Transverse colon (tissue), 4 donors: ENCODE results near the gene RBM38. TPM values are rescaled to one million over a fixed set of nuclear protein-coding genes. Genes with fewer than 3 reads are reported as not detected.

Experiments used
- DNase-seq: peaks from one replicate; pipeline ENCODE4 v3.0.0-alpha.2; 2019
- H3K27ac ChIP-seq, 4 donors: fragments of 200-600 bp; sonication (generic); 2 replicates each; pipeline ENCODE4 v1.5.1; 2016 to 2018; ENCODE audit warnings: inconsistent platforms in 4 of 4
- H3K27me3 ChIP-seq: fragments of 200-600 bp; sonication (generic); 2 replicates; pipeline ENCODE4 v1.5.1; 2017; ENCODE audit warnings: inconsistent platforms
- H3K36me3 ChIP-seq, 4 donors: fragments of 200-600 bp; sonication (generic); 2 replicates each; pipeline ENCODE4 v1.5.1; 2017 to 2019; ENCODE audit warnings: inconsistent platforms in 4 of 4
- H3K4me1 ChIP-seq, 4 donors: fragments of 200-600 bp; sonication (generic); 2 replicates each; pipeline ENCODE4 v1.5.1; 2017 to 2020; ENCODE audit warnings: inconsistent platforms in 4 of 4
- H3K4me3 ChIP-seq, 4 donors: fragments of 200-600 bp; sonication (generic); 1 replicate in 1 of 4; 2 replicates in 3 of 4; pipeline versions ENCODE4 v1.5.1 to v1.6.1; 2017 to 2019; ENCODE audit warnings: inconsistent platforms in 4 of 4
- H3K9me3 ChIP-seq, 2 donors: fragments of 200-600 bp; sonication (generic); 2 replicates each; pipeline ENCODE4 v1.5.1; 2017 to 2019; ENCODE audit warnings: inconsistent platforms in 2 of 2
- CTCF ChIP-seq, 5 experiments: fragments of 200-600 bp in 3 of 5; fragments of 450-650 bp in 2 of 5; sonication (generic) in 3 of 5; IDR thresholded peaks; 1 replicate in 2 of 5; 2 replicates in 3 of 5; pipeline ENCODE4 v1.5.1; 2016 to 2017; ENCODE audit warnings: antibody characterized with exemption in 5 of 5, inconsistent platforms in 3 of 5, mild to moderate bottlenecking in 2 of 5, moderate library complexity in 1 of 5
- EP300 ChIP-seq: sonication (generic); formaldehyde crosslinking; IDR thresholded peaks from one replicate; pipeline ENCODE4 v1.6.1; 2017; ENCODE audit warnings: antibody characterized with exemption, low read depth
- POLR2A ChIP-seq: fragments of 450-650 bp; IDR thresholded peaks from one replicate; pipeline ENCODE4 v1.6.1; 2016; ENCODE audit warnings: antibody characterized with exemption, mild to moderate bottlenecking, moderate library complexity
- POLR2AphosphoS5 ChIP-seq, 3 donors: sonication (generic); formaldehyde crosslinking; IDR thresholded peaks; one replicate each; pipeline ENCODE4 v1.6.1; 2016; ENCODE audit warnings: antibody characterized with exemption in 3 of 3
- WGBS, 2 donors: methylation state at CpG; one replicate each; pipeline ENCODE4 v1.1.5; 2018; ENCODE audit warnings: low coverage in 1 of 2; 5-methylcytosine and 5-hydroxymethylcytosine counted together
- in situ Hi-C, 4 donors: fragments of 200-750 bp; cut with MboI; loops; one replicate each; pipeline versions ENCODE4 v1.15.0 to v1.15.1; 2017; ENCODE audit warnings: low sequenced_read_pairs in 3 of 4, low pct_ligation_motif_present in 1 of 4, low pct_unique_long_range_greater_than_20kb in 1 of 4
- intact Hi-C: fragments of 100-400 bp; cut with DNase I; formaldehyde crosslinking; loops from one replicate; pipeline ENCODE4 v1.15.1; 2023; ENCODE audit warnings: low total_unique reads
- total RNA-seq, 4 donors: library from RNA; depleted of rRNA; stranded (reverse); fragments of >200 nt; gene quantifications; one replicate each; pipeline ENCODE4 v1.1.0, GENCODE V29; 2016

Gene RBM38
- total RNA-seq, 4 donors from 2014 or later = 26.5 to 37.4 (median 30.4) TPM

GRCh38 chr20:57407541-57407956 is 16.4 kb downstream of the RBM38 start:
- TF ChIP-seq POLR2A (no peak), CTCF (IDR thresholded peaks at IDR 0.05) (no peak), EP300 (no peak), POLR2AphosphoS5 (IDR thresholded peaks at IDR 0.05) (no peak)
- Histone ChIP-seq H3K27ac (peak overlapping the region in 2 of 4 donors; percentile 62), H3K9me3 (no peaks in the 10 kb centered on the region), H3K27me3 (no peaks in the 10 kb centered on the region), H3K36me3 (peaks cover 0 to 24% (median 9%) of the 10 kb centered on the region in 4 donors), H3K4me1 (peaks cover 0 to 12% (median 7%) of the 10 kb centered on the region in 4 donors), H3K4me3 (no peak overlapping the region)
- DNase-seq = no peak
- 93 to 95% methylated on average over 5 to 29 of the region's 29 CpGs for WGBS, 2 donors
- intact Hi-C loops (no loop called here), in situ Hi-C loops (no loop called here)

GRCh38 chr20:57408131-57408530 is 16.9 kb downstream of the RBM38 start:
- intact Hi-C loops (no loop called here), in situ Hi-C loops (no loop called here)
- Histone ChIP-seq H3K9me3 (no peaks in the 10 kb centered on the region), H3K27ac (peak overlapping the region; percentile 10 to 62 (median 48)), H3K27me3 (no peaks in the 10 kb centered on the region), H3K4me1 (peaks cover 0 to 8% (median 4%) of the 10 kb centered on the region in 4 donors), H3K4me3 (no peak overlapping the region), H3K36me3 (peaks cover 0 to 24% (median 7%) of the 10 kb centered on the region in 4 donors)
- DNase-seq = no peak
- no peak for TF ChIP-seq POLR2A
- TF ChIP-seq CTCF (IDR thresholded peaks at IDR 0.05) = no peak
- no peak for TF ChIP-seq EP300
- no peak for TF ChIP-seq POLR2AphosphoS5 (IDR thresholded peaks at IDR 0.05)
- 70% methylated on average over 13 of the region's 13 CpGs; no CpG with 5 or more reads in 1 of the 2 donors for WGBS, 2 donors

GRCh38 chr20:57408536-57409233 is 17.5 kb downstream of the RBM38 start:
- no peak for DNase-seq
- 82% methylated on average over 29 of the region's 29 CpGs; no CpG with 5 or more reads in 1 of the 2 donors for WGBS, 2 donors
- Histone ChIP-seq H3K4me3 (no peak overlapping the region), H3K27me3 (no peaks in the 10 kb centered on the region), H3K36me3 (peaks cover 0 to 24% (median 7%) of the 10 kb centered on the region in 4 donors), H3K9me3 (no peaks in the 10 kb centered on the region), H3K4me1 (peaks cover 0 to 8% (median 3%) of the 10 kb centered on the region in 4 donors), H3K27ac (peak overlapping the region; percentile 10 to 62 (median 48))
- in situ Hi-C loops (no loop called here), intact Hi-C loops (no loop called here)
- TF ChIP-seq POLR2A = no peak
- no peak for TF ChIP-seq CTCF (IDR thresholded peaks at IDR 0.05)
- no peak for TF ChIP-seq EP300
- no peak for TF ChIP-seq POLR2AphosphoS5 (IDR thresholded peaks at IDR 0.05)

- no peaks in the 10 kb centered on the region for H3K9me3 ChIP-seq
- intact Hi-C loops (no loop called here), in situ Hi-C loops (no loop called here)
- no peak for TF ChIP-seq CTCF (IDR thresholded peaks at IDR 0.05)
- no peak for TF ChIP-seq EP300
- no peak for TF ChIP-seq POLR2A
- TF ChIP-seq POLR2AphosphoS5 (IDR thresholded peaks at IDR 0.05) = no peak
- H3K4me1 ChIP-seq = peaks cover 0 to 3% (median under 1%) of the 10 kb centered on the region in 4 donors
- H3K4me3 ChIP-seq = no peak overlapping the region
- 80% methylated on average over 1 to 16 of the region's 16 CpGs for WGBS, 2 donors
- peaks cover 0 to 24% (median 7%) of the 10 kb centered on the region in 4 donors for H3K36me3 ChIP-seq
- H3K27ac ChIP-seq = peak overlapping the region in 3 of 4 donors; percentile 33 to 62 (median 62)
- no peaks in the 10 kb centered on the region for H3K27me3 ChIP-seq
- DNase-seq = no peak
Observed at GRCh38 chr20:57409316-57409671, 18.1 kb downstream of the RBM38 start.
